Activated CD4-positive, CD25-positive, alpha-beta regulatory T cell treated with anti-CD3 and anti-CD28 coated beads, Interleukin-2, amount 50 U/mL, for 72 hours (primary cell): ENCODE results near the gene TEN1.

Experiments
- DNase-seq: peaks from one replicate; pipeline ENCODE4 v3.0.0; 2021

The TEN1 gene

GRCh38 chr17:76008208-76008607 lies 29.2 kb downstream of the TEN1 start:
- DNase-seq: no peak

GRCh38 chr17:76008630-76009425 lies 29.8 kb downstream of the TEN1 start:
- no peak for DNase-seq

- DNase-seq: no peak
Measured at GRCh38 chr17:76009447-76009846, 30.4 kb downstream of the TEN1 start.

- DNase-seq: no peak
Measured at GRCh38 chr17:76009969-76010661, 31.1 kb downstream of the TEN1 start.

- DNase-seq: no peak
Measured at GRCh38 chr17:76011951-76012350, 32.9 kb downstream of the TEN1 start.

GRCh38 chr17:76013377-76013932 lies 34.4 kb downstream of the TEN1 start:
- no peak for DNase-seq

GRCh38 chr17:76014100-76014924 lies 35.3 kb downstream of the TEN1 start:
- peak; percentile 78 for DNase-seq

GRCh38 chr17:76014925-76015261 lies 35.9 kb downstream of the TEN1 start:
- no peak for DNase-seq

- no peak for DNase-seq
Measured at GRCh38 chr17:76017481-76018339, 38.7 kb downstream of the TEN1 start.

- DNase-seq: no peak
Measured at GRCh38 chr17:76018340-76018680, 39.3 kb downstream of the TEN1 start.

- no peak for DNase-seq
Measured at GRCh38 chr17:76018801-76019200, 39.8 kb downstream of the TEN1 start.

GRCh38 chr17:76019833-76020467 lies 40.9 kb downstream of the TEN1 start:
- no peak for DNase-seq

GRCh38 chr17:76022285-76022684 lies 43.2 kb downstream of the TEN1 start:
- no peak for DNase-seq

- DNase-seq: no peak
Measured at GRCh38 chr17:76022973-76023899, 44.2 kb downstream of the TEN1 start.

- DNase-seq: no peak
Measured at GRCh38 chr17:76023900-76024237, 44.8 kb downstream of the TEN1 start.

GRCh38 chr17:76024353-76024752 lies 45.3 kb downstream of the TEN1 start:
- no peak for DNase-seq

- DNase-seq: no peak
Measured at GRCh38 chr17:76025294-76025693, 46.3 kb downstream of the TEN1 start.

GRCh38 chr17:76026714-76027158 lies 47.7 kb downstream of the TEN1 start:
- no peak for DNase-seq

- no peak for DNase-seq
Measured at GRCh38 chr17:76027159-76027839, 48.3 kb downstream of the TEN1 start, which contains the start of gene EVPL. EVPL (minus strand) TSS chr17:76027306; CDS start chr17:76027198, 108 bp downstream.
